ENCODE data around the gene NAV2. TPM values are rescaled to one million over a fixed set of nuclear protein-coding genes. Genes with fewer than 3 reads are reported as not detected.
A peak's percentile ranks its signal among the peaks of the same experiment; 100 is the strongest.
"Not testable (repeated sequence)": the region's sequence is repeated elsewhere in the genome, so short reads cannot be mapped to it uniquely, and the experiment has no call there.

The NAV2 gene
- total RNA-seq, 1 experiment from 2014 or later = 15.6 TPM

DNA sequence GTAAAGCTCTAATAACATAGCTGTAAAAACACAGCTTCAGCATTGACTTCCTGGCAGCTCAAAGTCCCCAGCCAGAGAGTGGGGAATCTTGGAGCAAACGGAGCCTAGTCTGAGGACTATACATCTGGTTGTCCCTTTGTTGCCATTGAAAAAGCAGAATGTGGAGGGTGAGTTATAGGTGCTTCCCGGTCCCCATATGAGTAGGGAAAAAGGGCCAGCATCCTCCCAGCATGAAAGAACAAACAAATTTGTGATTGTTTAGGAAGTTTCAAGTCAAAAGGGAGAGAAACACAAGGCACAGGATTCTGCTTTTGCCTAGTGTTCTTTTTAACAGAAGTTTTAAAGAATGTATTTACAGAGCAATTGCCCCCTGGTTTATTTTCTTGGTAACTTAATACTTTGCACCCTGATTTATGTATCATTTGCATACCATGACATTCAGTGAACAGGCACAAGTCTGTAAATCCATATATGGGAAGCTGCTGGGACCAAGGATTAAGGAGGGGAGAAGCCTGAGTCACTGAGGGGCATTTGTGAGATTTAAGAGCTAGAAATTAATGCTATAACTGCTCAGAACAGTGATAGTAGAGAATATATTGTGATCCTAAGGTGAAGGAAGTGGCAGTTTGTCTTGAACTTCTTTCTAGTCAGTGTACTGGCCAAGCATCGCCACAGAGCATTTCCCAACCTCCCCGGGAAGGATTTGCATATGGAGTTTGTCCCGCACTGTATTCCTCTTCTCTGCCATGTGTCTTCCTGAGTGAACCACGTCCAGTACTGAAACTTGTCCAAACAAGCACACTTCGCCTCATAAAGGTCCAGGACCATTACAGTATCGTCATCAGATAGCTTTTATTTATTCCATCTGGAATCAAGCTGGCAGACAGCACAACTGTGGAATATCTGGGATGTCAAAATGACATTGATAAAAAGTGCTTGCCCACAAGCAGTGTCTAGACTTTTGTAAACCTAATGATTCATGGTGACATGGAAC lies 344.6 kb downstream of the NAV2 start:
- no peak for DNase-seq (ENCODE audit: low read depth)

DNA sequence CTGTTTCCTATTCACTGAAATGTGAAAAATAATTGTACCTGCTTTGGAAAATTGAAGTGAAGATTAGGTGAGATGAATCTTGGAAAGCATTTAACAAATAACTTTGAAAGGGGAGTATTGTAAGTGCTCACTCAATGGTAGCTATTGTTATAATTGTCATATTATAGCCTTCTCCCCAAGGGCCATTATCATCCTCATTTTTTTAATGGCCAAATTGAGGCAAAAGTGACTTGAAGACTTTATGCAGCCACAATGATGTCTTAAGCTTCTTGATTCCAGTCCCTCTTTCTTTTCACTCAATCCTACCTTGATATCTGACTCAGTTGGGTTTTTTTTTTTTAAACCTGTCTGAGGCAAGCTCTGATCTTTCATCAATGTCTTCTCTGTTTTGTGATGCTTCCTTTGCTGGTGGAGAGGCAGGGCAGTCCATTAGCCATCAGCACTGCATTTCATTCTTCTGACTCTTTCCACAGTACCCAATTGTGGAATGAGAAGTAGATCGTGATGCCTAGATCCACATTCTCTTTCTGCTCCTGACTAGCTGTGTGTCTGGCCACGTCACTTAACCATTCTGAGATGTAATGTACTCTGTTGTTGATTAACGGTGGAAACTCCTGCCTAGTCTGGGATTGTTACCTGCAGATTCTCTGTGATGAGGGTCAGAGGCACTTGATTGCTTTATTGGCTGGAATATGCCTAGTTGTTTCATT lies 346.3 kb downstream of the NAV2 start:
- DNase-seq (ENCODE audit: low read depth) = no peak

GRCh38 chr11:20059587-20060021 lies 347.0 kb downstream of the NAV2 start:
- no peak for DNase-seq (ENCODE audit: low read depth)

DNA sequence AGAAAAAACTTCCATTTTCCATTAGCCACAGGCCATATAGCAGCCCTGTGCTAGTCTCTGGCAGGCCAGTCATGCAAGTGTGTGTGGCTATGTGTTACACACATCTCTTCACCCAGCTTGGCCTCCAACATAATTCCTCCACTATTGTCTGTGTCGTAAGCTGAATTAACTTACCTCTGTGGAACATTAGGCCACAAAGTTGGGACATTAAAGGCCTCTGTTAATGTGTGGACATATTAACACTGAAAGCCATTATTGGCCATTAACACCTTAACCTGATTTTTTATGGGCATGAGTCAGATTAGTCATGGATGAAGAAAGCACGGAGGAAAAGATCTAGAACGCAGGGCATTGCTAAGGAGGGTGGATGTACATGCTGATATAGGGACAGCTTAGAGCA lies 347.5 kb downstream of the NAV2 start:
- DNase-seq (ENCODE audit: low read depth) = no peak

DNA sequence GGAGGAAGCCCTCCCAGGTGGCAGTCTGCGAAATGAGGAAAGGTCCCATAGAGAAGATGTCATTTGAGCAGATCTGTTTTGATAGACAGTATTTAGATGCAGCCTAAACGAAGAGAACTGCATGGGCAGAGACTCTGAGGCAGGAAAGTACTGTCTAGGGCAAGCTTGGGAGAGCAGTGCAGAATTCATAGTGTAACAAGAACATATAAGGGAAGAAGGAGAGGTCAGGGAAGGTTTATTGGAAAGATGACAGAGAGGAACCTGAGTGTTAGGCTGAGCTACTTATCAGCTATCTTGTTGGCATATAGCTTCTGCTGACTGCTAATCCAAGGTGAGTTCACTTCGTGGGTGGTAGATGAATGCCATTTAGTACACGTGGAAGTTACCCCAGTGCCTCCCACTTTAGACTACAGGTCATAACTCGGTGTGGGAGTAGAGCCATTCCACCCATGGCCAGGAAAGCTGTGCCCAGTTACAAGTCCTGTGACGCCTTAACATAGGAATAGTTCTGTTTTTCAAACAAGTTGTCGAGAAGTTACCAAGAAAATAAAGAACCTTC lies 348.1 kb downstream of the NAV2 start:
- no peak for DNase-seq (ENCODE audit: low read depth)

DNA sequence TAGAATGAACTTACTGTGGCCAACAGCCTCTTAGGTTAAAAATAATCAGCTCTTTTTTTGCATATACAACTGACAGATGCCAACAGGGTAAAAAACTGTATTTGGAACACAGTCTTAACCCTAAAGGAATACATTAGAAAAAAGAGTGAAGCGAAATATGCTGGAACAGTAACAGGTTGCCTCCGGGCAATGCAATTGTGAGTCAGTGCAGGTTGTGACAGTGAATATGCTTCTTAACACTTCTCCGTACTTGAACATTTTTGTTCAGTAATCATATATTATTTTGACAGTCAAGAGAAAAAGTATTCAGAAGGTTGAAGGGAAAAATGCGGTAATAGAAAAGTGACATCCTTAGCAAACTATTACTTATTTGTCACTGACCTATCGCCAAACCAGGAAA lies 349.1 kb downstream of the NAV2 start:
- no peak for DNase-seq (ENCODE audit: low read depth)

GRCh38 chr11:20064961-20065405 lies 352.3 kb downstream of the NAV2 start:
- no peak for DNase-seq (ENCODE audit: low read depth)

- no peak for DNase-seq (ENCODE audit: low read depth)
Measured at GRCh38 chr11:20065406-20065805, 352.8 kb downstream of the NAV2 start.

DNA sequence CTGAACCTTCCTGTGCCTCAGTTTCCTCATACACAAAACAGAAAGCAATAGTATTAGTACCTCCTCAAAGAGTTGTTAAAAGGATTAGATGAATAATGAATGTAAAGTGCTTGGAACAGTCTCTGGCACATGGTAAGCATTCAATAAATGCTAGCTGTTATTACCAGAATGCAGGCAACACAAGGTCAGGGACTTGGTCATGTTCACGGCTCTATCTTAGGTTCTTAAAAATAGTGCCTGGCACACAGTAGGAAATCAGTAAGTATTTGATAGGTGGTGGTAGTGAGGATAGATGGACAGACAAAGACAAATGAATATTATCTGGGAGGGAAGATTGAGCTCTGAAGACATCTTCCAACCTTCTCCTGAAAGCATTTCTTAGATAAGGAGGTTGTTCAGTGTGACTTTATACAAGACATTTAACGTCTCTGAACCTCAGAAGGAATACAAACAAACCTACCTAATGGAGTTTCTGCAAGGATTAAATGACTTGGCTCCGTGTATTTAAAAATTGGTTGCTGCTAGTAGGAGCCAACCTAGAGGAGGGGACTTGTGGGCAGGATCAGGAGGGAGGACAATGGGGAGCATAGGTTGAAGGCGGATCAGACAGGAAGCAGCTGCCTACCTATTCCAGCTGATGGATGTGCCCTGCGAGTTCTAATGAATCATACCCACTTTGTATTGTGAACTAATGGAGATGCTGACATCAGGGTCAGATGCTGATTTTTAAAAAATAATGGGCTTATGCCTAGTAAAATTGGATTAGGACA lies 353.6 kb downstream of the NAV2 start:
- no peak for DNase-seq (ENCODE audit: low read depth)

GRCh38 chr11:20066783-20067156 lies 354.1 kb downstream of the NAV2 start:
- DNase-seq (ENCODE audit: low read depth) = no peak

DNA sequence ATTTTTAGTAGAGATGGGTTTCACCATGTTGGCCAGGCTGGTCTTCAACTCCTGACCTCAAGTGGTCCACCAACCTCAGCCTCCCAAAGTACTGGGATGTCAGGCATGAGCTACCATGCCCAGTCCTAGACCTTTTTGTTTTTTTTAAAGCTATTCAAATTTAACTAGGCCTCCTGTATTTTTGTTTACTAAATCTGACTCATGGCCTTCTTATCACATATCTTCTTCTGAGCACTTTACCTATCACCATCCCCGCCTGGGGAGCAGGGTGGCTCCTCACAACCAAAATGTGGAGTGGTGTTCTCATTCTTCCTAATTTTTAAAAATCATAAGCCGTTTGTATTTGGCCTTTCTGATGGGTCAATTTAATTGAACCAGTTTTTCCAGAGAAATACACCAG lies 355.0 kb downstream of the NAV2 start:
- no peak for DNase-seq (ENCODE audit: low read depth)

DNA sequence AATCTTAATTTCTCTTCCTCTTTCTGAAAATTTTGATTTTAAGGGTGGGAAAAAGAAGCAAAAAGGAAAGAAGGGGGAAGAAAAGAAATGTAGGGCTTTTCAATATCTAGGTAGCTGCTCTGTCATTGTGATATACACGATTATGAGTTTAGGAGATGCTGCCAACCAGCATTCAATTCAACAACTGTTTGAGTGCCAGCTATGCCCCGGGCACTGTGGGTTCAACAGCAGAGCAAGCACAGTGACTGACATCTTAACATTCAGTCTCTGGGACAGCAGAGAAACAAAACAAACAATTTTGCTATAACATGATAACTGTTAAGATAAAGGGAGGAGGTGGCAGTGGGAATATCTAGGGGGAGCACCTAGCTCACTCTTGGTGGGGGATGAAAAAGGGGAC lies 356.1 kb downstream of the NAV2 start:
- DNase-seq (ENCODE audit: low read depth) = no peak

- DNase-seq (ENCODE audit: low read depth) = peak; percentile 70
Measured at GRCh38 chr11:20070459-20070858, 357.8 kb downstream of the NAV2 start.

- no peak for DNase-seq (ENCODE audit: low read depth)
Measured at GRCh38 chr11:20075627-20076026, 363.0 kb downstream of the NAV2 start.

DNA sequence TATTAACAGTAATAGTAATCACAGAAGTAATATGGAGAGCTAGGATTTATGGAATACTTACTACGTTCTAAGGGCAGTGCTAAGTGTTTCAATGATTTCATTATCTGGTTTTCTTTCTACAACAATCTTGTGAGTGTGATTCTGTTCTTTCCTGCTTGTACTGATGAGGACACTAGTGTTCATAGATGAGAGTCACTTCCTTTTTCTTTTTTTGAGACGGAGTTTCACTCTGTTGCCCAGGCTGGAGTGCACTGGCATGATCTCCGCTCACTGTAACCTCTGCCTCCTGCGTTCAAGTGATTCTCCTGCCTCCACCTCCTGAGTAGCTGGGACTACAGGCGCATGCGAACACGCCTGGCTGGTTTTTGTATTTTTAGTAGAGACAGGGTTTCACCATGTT lies 366.2 kb downstream of the NAV2 start:
- DNase-seq (ENCODE audit: low read depth) = no peak

DNA sequence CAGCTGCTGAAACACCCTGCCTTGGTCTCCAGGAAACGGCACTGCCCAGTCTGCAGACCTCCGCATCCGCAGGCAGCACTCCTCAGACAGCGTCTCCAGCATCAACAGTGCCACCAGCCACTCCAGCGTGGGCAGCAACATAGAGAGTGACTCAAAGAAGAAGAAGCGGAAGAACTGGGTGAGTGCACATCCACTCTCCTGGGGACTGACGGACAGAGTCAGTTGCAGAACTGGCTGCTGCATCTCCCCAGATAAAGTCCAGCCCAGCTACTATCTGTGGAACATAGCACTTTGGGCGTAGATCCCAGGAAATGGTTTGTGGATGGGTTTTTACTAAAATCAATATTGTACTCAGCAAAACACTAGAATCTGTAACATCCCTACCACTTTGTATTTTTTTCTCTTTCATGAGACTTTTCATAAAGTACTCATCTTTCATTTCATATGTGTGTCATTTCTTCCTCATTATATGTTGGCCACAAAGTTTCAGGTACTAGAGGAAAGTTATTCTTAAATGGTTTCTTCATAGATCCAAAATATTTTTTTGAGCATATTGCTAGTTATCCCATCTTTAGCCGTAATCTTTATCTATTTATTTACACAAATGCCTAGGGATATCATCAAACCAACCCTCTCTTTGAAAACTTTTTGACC lies 367.5 kb downstream of the NAV2 start:
- no peak for DNase-seq (ENCODE audit: low read depth)

DNA sequence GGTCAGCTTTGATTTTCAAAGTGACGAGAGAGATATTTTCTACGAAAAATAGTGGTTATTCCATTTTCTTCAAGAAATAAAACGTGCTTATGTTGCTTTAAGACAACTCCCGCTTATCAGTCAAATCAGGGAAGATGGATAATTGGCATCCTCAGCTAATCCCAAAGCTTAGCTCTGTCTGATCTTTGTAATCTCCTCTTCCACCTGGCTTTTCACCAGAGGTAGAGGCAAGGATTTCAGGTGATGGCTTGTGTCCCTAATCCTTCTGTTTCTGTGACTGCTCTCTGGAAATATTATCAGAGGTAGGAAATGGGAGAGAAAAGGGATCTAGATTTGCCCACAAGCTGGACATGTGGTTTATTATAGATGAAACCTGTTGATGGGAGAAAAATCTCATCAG lies 368.7 kb downstream of the NAV2 start:
- no peak for DNase-seq (ENCODE audit: low read depth)

GRCh38 chr11:20083877-20084276 lies 371.2 kb downstream of the NAV2 start:
- DNase-seq (ENCODE audit: low read depth) = not testable (repeated sequence)

GRCh38 chr11:20084921-20085814 lies 372.5 kb downstream of the NAV2 start:
- DNase-seq (ENCODE audit: low read depth) = no peak

DNA sequence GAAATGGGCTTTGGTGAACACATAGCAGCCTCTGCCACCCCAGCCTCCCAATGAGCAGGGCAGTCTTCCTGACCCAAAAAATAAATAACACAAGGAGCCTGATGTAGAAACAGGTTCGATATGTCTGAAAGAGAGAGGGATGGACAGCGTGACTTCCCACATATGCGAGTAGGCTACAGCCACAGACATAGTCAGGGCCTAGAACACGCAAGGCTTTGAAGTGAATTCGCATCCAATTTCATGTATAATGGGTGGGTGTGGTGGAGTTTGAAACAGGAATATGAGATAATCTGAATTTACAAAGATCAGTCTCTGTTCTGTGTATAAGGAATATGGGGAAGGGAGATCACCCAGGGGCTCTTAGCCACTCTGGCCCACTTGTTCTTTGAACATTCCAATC lies 373.3 kb downstream of the NAV2 start:
- DNase-seq (ENCODE audit: low read depth) = no peak

Data from M059J (cell line).